Activated CD8-positive, alpha-beta memory T cell treated with anti-CD3 and anti-CD28 coated beads, Interleukin-2, amount 50 U/mL, for 24 hours (primary cell): ENCODE results near the gene DENND5B.
"Not testable (repeated sequence)": the region's sequence is repeated elsewhere in the genome, so short reads cannot be mapped to it uniquely, and the experiment has no call there.

Experiments used
- DNase-seq: peaks from one replicate; pipeline ENCODE4 v3.0.0-alpha.2; 2020; ENCODE audit errors: extremely low read depth

Gene DENND5B

GRCh38 chr12:31377210-31377609 lies 213.7 kb downstream of the DENND5B start:
- DNase-seq, result not testable (repeated sequence)

- not testable (repeated sequence) for DNase-seq
Observed at GRCh38 chr12:31375422-31375821, 215.5 kb downstream of the DENND5B start.

GRCh38 chr12:31371256-31371620 lies 219.7 kb downstream of the DENND5B start:
- no peak for DNase-seq

GRCh38 chr12:31370531-31371255 lies 220.2 kb downstream of the DENND5B start:
- no peak for DNase-seq

- DNase-seq, result no peak
Observed at GRCh38 chr12:31369712-31370521, 221.0 kb downstream of the DENND5B start.

- DNase-seq, result no peak
Observed at GRCh38 chr12:31368666-31369361, 222.1 kb downstream of the DENND5B start.

GRCh38 chr12:31366104-31366621 lies 224.8 kb downstream of the DENND5B start:
- no peak for DNase-seq

GRCh38 chr12:31363831-31364230 lies 227.1 kb downstream of the DENND5B start:
- no peak for DNase-seq

GRCh38 chr12:31363416-31363809 lies 227.5 kb downstream of the DENND5B start:
- DNase-seq, result no peak

- DNase-seq, result no peak
Observed at GRCh38 chr12:31362759-31363415, 228.0 kb downstream of the DENND5B start.

- DNase-seq, result no peak
Observed at GRCh38 chr12:31362115-31362758, 228.7 kb downstream of the DENND5B start.

GRCh38 chr12:31361730-31362114 lies 229.2 kb downstream of the DENND5B start:
- no peak for DNase-seq

- no peak for DNase-seq
Observed at GRCh38 chr12:31355747-31356107, 235.2 kb downstream of the DENND5B start.

- DNase-seq, result no peak
Observed at GRCh38 chr12:31353750-31354708, 236.9 kb downstream of the DENND5B start.

GRCh38 chr12:31346267-31346666 lies 244.7 kb downstream of the DENND5B start:
- no peak for DNase-seq

GRCh38 chr12:31343139-31343538 lies 247.8 kb downstream of the DENND5B start:
- no peak for DNase-seq

- DNase-seq, result no peak
Observed at GRCh38 chr12:31342286-31342685, 248.7 kb downstream of the DENND5B start.

GRCh38 chr12:31339831-31340622 lies 250.9 kb downstream of the DENND5B start:
- no peak for DNase-seq

GRCh38 chr12:31337952-31338351 lies 253.0 kb downstream of the DENND5B start:
- DNase-seq, result no peak
